ENCODE measurements around the gene DNMT3A. TPM values are rescaled to one million over a fixed set of nuclear protein-coding genes. Genes with fewer than 3 reads are reported as not detected.

DNMT3A gene
- total RNA-seq, 1 donor from 2014 or later, result 113 TPM

DNA sequence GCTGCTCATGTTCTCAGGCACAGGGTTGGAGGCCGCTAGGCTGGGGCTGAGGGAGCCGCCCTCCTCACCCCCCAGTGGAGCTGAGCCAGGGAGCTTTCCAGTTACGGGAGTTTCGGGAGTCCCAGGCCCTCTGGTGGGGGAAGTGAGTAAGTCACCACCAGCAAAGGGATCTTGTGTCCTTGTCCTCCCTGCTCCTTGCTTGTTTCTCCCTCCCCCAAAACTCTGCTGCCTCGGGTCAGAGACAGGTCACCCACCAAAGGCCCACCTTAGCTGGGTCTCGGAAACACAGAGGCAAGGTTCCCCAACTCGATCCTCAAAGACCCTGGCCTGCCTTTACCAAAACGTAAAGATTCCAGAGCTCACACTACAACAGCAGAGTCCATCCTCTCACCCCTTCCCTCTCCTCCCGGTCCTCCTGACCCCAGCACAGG lies 112.9 kb downstream of the DNMT3A start:
- TF ChIP-seq, protein P1, sequence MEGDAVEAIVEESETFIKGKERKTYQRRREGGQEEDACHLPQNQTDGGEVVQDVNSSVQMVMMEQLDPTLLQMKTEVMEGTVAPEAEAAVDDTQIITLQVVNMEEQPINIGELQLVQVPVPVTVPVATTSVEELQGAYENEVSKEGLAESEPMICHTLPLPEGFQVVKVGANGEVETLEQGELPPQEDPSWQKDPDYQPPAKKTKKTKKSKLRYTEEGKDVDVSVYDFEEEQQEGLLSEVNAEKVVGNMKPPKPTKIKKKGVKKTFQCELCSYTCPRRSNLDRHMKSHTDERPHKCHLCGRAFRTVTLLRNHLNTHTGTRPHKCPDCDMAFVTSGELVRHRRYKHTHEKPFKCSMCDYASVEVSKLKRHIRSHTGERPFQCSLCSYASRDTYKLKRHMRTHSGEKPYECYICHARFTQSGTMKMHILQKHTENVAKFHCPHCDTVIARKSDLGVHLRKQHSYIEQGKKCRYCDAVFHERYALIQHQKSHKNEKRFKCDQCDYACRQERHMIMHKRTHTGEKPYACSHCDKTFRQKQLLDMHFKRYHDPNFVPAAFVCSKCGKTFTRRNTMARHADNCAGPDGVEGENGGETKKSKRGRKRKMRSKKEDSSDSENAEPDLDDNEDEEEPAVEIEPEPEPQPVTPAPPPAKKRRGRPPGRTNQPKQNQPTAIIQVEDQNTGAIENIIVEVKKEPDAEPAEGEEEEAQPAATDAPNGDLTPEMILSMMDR (conservative IDR thresholded peaks at IDR 0.05), result peak; percentile 80
- Mint-ChIP-seq H3K9me3 (no peaks in the 10 kb centered on the region), H3K27me3 (ENCODE audit: low read depth) (no peaks in the 10 kb centered on the region), H3K4me1 (peaks cover 22% of the 10 kb centered on the region), H3K36me3 (ENCODE audit: low read depth) (no peaks in the 10 kb centered on the region), H3K4me3 (peak overlapping the region; percentile 38), H3K27ac (ENCODE audit: unreplicated experiment) (peak overlapping the region; percentile 89)
- peak; percentile 66 for DNase-seq (ENCODE audit: low read depth, low spot score)

DNA sequence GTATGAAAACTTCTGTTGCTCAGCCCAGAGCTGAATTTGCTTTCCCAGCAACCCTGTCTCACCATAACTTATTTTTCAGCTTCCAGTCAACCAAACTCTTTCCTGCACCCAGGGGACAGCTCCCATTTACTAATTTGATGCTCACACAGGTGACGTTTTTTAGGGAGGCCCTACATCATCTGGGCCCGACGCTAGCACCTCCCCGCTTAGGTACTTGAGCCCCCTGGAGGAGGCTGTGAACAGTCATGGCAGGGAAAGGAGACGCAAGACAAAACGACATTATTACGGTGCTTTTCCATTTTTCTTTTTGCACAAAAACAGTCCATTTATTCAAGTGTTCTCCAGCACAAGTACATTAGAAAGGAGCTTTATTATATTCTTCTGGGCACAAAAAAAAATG lies 114.1 kb downstream of the DNMT3A start:
- Mint-ChIP-seq H3K27me3 (ENCODE audit: low read depth) (no peaks in the 10 kb centered on the region), H3K27ac (ENCODE audit: unreplicated experiment) (peak overlapping the region; percentile 51), H3K9me3 (no peaks in the 10 kb centered on the region), H3K4me3 (peak overlapping the region; percentile 45), H3K36me3 (ENCODE audit: low read depth) (no peaks in the 10 kb centered on the region), H3K4me1 (peaks cover 22% of the 10 kb centered on the region)
- TF ChIP-seq, protein P1 (conservative IDR thresholded peaks at IDR 0.05), result no peak
- no peak for DNase-seq (ENCODE audit: low read depth, low spot score)

DNA sequence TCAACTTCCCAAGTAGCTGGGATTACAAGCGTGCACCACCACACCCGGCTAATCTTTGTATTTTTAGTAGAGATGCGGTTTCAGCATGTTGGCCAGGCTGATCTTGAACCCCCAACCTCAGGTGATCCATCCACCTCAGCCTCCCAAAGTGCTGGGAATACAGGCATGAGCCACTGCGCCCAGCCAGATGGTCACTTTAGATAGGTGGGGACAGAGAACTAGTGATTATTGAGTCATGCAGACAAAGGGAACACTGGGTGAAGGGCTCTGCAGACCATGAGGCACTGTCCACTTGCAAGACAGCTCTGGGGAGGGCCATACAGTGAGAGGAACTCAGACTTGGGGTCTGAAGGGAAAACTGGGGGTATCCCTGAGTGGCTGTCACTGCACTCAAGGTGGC lies 114.9 kb downstream of the DNMT3A start:
- Mint-ChIP-seq H3K4me1 (peaks cover 23% of the 10 kb centered on the region), H3K4me3 (no peak overlapping the region), H3K36me3 (ENCODE audit: low read depth) (no peaks in the 10 kb centered on the region), H3K27me3 (ENCODE audit: low read depth) (no peaks in the 10 kb centered on the region), H3K27ac (ENCODE audit: unreplicated experiment) (no peak overlapping the region), H3K9me3 (no peaks in the 10 kb centered on the region)
- DNase-seq (ENCODE audit: low read depth, low spot score), result no peak
- TF ChIP-seq, protein P1 (conservative IDR thresholded peaks at IDR 0.05), result no peak

DNA sequence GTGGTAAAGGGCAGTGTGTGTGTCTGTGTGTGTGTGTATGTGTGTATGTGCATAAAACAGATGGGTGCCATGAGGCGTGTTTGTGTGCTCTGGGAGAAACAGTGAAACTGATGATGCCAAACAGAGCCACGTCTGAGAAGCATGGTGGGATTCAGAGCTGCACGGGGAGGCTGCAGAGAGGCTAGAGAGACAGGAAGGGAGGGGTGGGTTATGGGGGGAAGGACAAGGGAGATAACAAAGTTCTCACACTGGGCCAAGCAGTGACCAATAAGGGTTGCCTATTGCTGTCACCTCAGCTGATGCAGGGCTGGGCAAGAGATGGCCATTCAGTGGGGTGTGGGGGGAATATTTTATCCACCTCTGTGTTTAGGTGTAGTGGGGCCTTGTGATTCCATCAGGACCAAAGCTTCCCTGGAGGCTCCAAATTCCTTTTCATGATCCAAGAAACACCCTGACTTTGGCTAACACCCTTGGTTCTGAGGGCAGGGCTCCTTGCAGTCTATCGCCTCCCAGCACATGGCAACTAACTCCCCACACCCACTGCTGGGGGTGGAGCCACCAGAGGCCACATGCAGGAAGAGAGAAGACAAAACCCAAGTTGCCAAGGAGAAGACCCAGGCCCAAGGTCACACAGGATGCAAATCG lies 119.1 kb downstream of the DNMT3A start:
- no peak for DNase-seq (ENCODE audit: low read depth, low spot score)
- no peak overlapping the region for H3K4me3 Mint-ChIP-seq
- H3K27me3 Mint-ChIP-seq (ENCODE audit: low read depth), result no peaks in the 10 kb centered on the region
- H3K9me3 Mint-ChIP-seq, result no peaks in the 10 kb centered on the region
- peaks cover 7% of the 10 kb centered on the region for H3K4me1 Mint-ChIP-seq
- no peak overlapping the region for H3K27ac Mint-ChIP-seq (ENCODE audit: unreplicated experiment)
- TF ChIP-seq, protein P1 (conservative IDR thresholded peaks at IDR 0.05), result no peak
- H3K36me3 Mint-ChIP-seq (ENCODE audit: low read depth), result no peaks in the 10 kb centered on the region

DNA sequence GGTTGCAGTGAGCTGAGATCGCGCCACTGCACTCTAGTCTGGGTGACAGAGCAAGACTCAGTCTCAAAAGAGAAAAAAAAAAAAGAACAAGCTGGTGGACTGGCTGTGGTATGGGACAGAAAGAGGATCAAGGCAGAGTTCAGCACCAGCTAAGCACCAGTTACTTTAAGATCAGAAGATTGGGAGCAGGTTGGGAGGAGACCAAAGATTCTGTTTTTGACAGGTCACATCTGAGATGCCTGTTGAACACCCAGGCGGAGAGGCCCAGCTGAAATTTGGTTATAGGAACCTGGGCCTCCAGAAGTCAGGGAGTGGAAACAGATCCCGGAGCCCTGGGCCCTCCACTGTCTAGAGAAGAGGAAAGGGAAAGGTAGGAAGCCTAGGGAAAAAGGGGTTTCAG lies 120.1 kb downstream of the DNMT3A start:
- Mint-ChIP-seq H3K9me3 (no peaks in the 10 kb centered on the region), H3K27ac (ENCODE audit: unreplicated experiment) (no peak overlapping the region), H3K4me1 (peaks cover 5% of the 10 kb centered on the region), H3K27me3 (ENCODE audit: low read depth) (no peaks in the 10 kb centered on the region), H3K36me3 (ENCODE audit: low read depth) (no peaks in the 10 kb centered on the region), H3K4me3 (no peak overlapping the region)
- TF ChIP-seq, protein P1 (conservative IDR thresholded peaks at IDR 0.05), result no peak
- no peak for DNase-seq (ENCODE audit: low read depth, low spot score)
